ENCODE data around the gene MAPK8IP3.

Gene MAPK8IP3

GRCh38 chr16:1800701-1801100 lies 94.7 kb downstream of the MAPK8IP3 start:
- no peak overlapping the region for H3K4me2 ChIP-seq (ENCODE audit: low read depth, low read length, poor library complexity, severe bottlenecking)
- H3K9ac ChIP-seq (ENCODE audit: low read length), result no peak overlapping the region
- H3K36me3 ChIP-seq (ENCODE audit: low read length), result no peaks in the 10 kb centered on the region
- H4K20me1 ChIP-seq (ENCODE audit: low read depth, low read length), result no peaks in the 10 kb centered on the region
- peaks cover 8% of the 10 kb centered on the region; the same call in 1 of the 2 replicates for H3K9me3 ChIP-seq (ENCODE audit: insufficient read depth, low read length)
- TF ChIP-seq, protein P1, sequence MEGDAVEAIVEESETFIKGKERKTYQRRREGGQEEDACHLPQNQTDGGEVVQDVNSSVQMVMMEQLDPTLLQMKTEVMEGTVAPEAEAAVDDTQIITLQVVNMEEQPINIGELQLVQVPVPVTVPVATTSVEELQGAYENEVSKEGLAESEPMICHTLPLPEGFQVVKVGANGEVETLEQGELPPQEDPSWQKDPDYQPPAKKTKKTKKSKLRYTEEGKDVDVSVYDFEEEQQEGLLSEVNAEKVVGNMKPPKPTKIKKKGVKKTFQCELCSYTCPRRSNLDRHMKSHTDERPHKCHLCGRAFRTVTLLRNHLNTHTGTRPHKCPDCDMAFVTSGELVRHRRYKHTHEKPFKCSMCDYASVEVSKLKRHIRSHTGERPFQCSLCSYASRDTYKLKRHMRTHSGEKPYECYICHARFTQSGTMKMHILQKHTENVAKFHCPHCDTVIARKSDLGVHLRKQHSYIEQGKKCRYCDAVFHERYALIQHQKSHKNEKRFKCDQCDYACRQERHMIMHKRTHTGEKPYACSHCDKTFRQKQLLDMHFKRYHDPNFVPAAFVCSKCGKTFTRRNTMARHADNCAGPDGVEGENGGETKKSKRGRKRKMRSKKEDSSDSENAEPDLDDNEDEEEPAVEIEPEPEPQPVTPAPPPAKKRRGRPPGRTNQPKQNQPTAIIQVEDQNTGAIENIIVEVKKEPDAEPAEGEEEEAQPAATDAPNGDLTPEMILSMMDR (IDR thresholded peaks at IDR 0.05; ENCODE audit: insufficient read depth, low read length, poor library complexity, severe bottlenecking), result no peak
- TF ChIP-seq EZH2phosphoT487 (conservative IDR thresholded peaks at IDR 0.05; ENCODE audit: low read length), result no peak
- H3F3A ChIP-seq (ENCODE audit: insufficient read depth), result no peaks in the 10 kb centered on the region
- H3K9me2 ChIP-seq (replicated peaks; ENCODE audit: insufficient read depth, low read length), result no peaks in the 10 kb centered on the region
- H2AFZ ChIP-seq (ENCODE audit: low read depth, low read length, severe bottlenecking), result no peak overlapping the region
- H3K27me3 ChIP-seq (ENCODE audit: low read length), result no peaks in the 10 kb centered on the region
- no peaks in the 10 kb centered on the region for H3K79me2 ChIP-seq (ENCODE audit: insufficient read depth, low read length)
- H3K4me3 ChIP-seq (ENCODE audit: insufficient read depth, low read length, poor library complexity, severe bottlenecking), result no peak overlapping the region
- H3K27ac ChIP-seq (ENCODE audit: low read depth, low read length), result no peak overlapping the region

GRCh38 chr16:1807626-1808025 lies 101.6 kb downstream of the MAPK8IP3 start:
- Histone ChIP-seq H3K9ac (ENCODE audit: low read length) (no peak overlapping the region), H3K27me3 (ENCODE audit: low read length) (no peaks in the 10 kb centered on the region), H3K79me2 (ENCODE audit: insufficient read depth, low read length) (no peaks in the 10 kb centered on the region), H3K9me2 (replicated peaks; ENCODE audit: insufficient read depth, low read length) (no peaks in the 10 kb centered on the region), H3K4me2 (ENCODE audit: low read depth, low read length, poor library complexity, severe bottlenecking) (no peak overlapping the region), H3K4me3 (ENCODE audit: insufficient read depth, low read length, poor library complexity, severe bottlenecking) (no peak overlapping the region), H4K20me1 (ENCODE audit: low read depth, low read length) (no peaks in the 10 kb centered on the region), H3K9me3 (ENCODE audit: insufficient read depth, low read length) (no peaks in the 10 kb centered on the region), H2AFZ (ENCODE audit: low read depth, low read length, severe bottlenecking) (no peak overlapping the region), H3F3A (ENCODE audit: insufficient read depth) (no peaks in the 10 kb centered on the region), H3K27ac (ENCODE audit: low read depth, low read length) (no peak overlapping the region), H3K36me3 (ENCODE audit: low read length) (no peaks in the 10 kb centered on the region)
- TF ChIP-seq, protein P1 (IDR thresholded peaks at IDR 0.05; ENCODE audit: insufficient read depth, low read length, poor library complexity, severe bottlenecking), result no peak
- TF ChIP-seq EZH2phosphoT487 (conservative IDR thresholded peaks at IDR 0.05; ENCODE audit: low read length), result no peak

DNA sequence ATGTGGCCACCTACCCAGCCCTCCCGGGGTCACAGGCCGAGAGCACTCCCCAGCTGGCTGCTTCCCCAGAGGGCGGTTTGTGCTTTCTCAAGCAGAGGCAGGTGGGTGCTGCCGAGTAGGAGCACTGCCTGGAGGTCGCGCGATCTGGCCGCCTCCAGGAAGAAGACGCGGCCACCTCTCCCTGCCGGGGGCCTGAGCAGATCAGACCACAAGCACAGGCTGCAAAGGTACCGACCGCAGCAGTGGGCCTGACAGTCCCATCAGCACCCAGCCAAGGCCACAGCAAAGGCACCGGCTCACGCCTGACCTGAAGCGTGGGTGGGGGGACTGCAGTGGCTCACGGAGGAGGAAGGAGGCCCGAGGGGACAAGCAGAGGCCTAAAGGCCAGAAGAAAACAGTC lies 102.7 kb downstream of the MAPK8IP3 start:
- Histone ChIP-seq H3K9ac (ENCODE audit: low read length) (no peak overlapping the region), H3K27me3 (ENCODE audit: low read length) (no peaks in the 10 kb centered on the region), H3K36me3 (ENCODE audit: low read length) (no peaks in the 10 kb centered on the region), H3K4me3 (ENCODE audit: insufficient read depth, low read length, poor library complexity, severe bottlenecking) (no peak overlapping the region), H2AFZ (ENCODE audit: low read depth, low read length, severe bottlenecking) (no peak overlapping the region), H3K9me3 (ENCODE audit: insufficient read depth, low read length) (no peaks in the 10 kb centered on the region), H3K4me2 (ENCODE audit: low read depth, low read length, poor library complexity, severe bottlenecking) (no peak overlapping the region), H4K20me1 (ENCODE audit: low read depth, low read length) (no peaks in the 10 kb centered on the region), H3K9me2 (replicated peaks; ENCODE audit: insufficient read depth, low read length) (no peaks in the 10 kb centered on the region), H3K27ac (ENCODE audit: low read depth, low read length) (no peak overlapping the region), H3F3A (ENCODE audit: insufficient read depth) (no peaks in the 10 kb centered on the region), H3K79me2 (ENCODE audit: insufficient read depth, low read length) (no peaks in the 10 kb centered on the region)
- no peak for TF ChIP-seq EZH2phosphoT487 (conservative IDR thresholded peaks at IDR 0.05; ENCODE audit: low read length)
- TF ChIP-seq, protein P1 (IDR thresholded peaks at IDR 0.05; ENCODE audit: insufficient read depth, low read length, poor library complexity, severe bottlenecking), result no peak

All from SU-DHL-6 (cell line).